GM18511 (cell line): ENCODE measurements around the gene ZIC5.

Source experiments
- ATAC-seq: cut with Tn5 transposase; IDR thresholded peaks from one replicate; pipeline ENCODE4 v1.9.1; 2021; ENCODE audit warnings: mild to moderate bottlenecking, moderate library complexity; ENCODE audit not compliant: unreplicated experiment

The ZIC5 gene

GRCh38 chr13:99941086-99941485, 30.5 kb downstream of the ZIC5 start:
- ATAC-seq = no peak

DNA sequence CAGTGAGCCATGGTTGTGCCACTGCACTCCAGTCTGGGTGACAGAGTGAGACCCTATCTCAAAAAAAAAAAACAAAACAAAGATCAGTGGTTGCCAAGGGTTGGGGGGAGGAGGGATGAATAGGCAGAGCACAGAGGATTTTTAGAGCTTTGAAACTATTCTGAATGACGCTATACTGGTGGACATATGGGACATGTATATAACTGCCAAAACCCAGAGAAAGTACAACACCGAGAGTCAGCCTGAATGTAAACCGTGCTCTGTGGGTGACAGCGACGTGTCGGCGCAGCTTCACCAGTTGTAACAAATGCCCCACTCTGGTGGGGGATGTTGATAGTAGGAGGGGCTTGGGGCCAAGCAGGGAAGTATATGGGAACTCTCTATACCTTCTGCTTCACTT, 32.9 kb downstream of the ZIC5 start:
- no peak for ATAC-seq

DNA sequence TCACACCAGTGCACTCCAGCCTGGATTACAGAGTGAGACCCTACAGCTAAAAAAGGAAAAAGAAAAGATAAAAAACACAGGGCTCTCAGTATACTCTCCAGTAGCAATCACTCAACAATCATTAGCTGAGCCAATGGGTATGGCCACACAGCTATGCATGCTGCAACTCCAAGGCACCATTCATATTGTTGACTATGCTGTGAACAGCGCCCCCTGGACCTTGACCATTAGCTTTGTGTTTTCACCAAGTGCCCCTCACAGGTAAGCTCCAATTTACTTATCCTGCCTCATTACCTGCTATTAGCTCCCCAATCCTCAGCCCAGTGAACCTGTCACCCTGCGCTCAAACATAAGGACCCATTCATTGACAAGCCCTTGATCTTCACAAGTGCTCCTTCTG, 35.8 kb downstream of the ZIC5 start:
- no peak for ATAC-seq

DNA sequence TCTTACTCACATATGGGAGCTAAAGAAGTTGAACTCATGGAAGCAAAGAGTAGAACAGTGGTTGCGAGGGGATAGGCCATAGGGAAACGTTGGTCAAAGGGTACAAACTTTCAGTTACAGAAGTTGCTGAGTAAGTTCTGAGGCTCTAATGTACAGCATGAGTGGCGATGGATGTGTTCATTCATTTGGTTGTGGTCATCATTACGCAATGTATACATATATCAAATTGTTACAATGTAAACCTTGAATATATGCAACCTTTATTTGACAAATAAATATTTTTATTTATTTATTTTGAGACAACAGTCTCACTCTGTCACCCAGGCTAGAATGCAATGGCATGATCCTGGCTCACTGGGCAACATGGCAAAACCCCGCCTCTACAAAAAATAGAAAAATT, 38.7 kb downstream of the ZIC5 start:
- ATAC-seq = no peak

GRCh38 chr13:99930925-99931324, 40.6 kb downstream of the ZIC5 start:
- ATAC-seq = no peak

DNA sequence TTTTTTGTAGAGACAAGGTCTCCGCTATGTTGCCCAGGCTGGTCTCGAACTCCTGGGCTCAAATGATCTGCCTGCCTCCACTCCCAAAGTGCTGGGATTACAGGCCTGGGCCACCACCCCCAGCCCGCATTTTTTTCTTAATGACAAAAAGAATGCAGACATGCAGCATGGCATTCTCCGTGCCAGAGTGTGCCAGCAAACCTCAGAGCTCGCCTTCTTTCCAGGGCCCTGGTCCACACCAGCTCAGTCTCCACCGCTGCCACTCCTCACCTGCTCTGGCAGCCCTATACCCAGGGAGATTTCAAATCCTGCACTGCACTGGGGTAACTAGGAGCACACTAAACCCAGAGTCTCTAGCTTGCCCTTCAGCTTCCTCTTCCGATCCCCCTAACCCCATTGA, 41.7 kb downstream of the ZIC5 start:
- ATAC-seq = no peak

GRCh38 chr13:99926014-99926731, 45.4 kb downstream of the ZIC5 start:
- ATAC-seq = no peak

GRCh38 chr13:99923877-99924582, 47.5 kb downstream of the ZIC5 start:
- ATAC-seq = no peak

DNA sequence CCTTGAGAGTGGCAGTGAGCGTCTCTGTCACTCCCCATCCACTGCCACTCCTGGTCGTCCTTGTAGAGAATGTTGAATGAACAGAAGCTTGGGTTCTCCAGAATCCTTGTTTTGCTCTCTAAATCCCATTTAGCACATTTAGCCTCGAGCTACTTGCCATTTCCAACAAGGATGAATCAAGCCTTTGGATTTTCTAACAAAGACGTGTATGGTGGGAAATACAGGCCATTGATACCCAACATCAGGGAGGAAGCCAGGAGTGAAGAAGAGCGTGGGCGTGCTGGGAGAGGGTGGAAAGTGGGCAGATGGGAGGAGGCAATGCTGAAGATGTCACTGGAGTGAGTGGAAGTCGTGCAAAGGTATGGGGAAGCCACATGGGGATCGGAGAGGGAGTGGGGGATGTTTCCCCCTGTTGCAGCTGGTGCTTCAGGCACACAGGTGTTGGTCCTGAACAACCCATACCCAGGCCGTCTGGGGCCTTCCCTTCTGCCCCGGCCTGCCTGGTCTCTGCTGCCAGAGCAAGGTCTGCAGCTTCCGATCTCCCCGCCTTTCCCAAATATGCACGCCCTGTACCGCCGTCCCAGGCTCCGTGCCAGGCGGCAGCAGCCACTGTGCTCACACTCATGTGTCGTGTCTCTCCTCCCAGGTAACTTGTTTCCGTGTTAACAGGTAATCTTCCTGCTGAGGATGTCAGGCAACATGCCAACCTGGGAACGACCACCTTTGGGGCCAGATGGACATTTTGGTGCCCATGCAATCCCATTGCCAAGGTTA, 48.7 kb downstream of the ZIC5 start:
- ATAC-seq = no peak

DNA sequence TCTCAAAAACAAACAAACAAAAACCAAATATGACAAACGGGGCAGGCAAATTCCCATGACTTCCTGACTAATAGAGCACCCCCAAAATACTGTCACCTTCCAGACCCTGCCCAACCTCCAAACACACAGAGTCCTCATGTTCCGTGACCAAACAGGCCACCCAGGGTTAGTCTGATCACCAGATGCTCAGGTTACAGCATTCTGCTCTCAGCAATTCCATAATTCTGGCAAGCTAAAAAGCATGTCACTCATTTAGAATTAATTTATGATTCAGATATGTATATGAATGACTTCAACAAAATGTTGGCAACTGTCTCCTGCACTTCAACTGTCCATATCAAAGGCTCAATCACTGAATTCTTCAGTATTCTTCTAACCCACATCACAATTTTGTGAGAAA, 52.4 kb downstream of the ZIC5 start:
- ATAC-seq = no peak

DNA sequence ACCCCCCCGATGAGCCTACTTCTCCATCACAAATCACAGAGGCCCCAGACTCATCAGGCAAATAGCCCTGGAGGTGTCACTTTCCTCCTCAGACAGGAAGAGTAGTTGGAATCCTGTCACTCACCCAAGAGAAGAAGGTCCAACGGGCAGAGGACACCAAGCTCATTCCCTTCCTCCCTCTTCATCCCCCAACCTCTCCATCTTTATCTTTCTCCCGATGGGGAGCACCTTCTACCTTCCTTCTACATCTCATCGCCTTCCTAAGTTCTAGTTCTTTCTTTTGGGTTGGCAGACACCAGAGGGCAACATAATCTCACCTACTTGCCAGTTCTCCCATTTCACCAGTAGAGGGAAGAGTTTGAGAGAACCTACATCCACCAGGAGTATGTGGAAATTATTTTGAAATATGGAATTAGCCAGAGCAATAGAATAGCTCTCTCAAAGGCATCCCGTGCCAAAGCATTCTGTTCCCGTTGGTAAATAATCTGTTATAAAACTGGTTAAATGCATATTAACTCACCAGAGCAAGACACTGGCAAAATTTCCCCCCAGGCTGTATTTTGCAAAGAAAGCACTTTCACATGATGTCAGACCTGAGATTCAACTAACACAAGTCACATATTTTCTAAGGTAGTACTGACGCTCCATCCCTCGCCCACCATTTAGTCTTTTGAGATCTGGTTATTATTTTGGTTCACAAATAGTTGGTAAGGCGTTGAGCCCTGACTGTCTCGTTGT, 55.0 kb downstream of the ZIC5 start:
- ATAC-seq = peak; percentile 90

- ATAC-seq = no peak
These were observed 58.4 kb downstream of the ZIC5 start for GRCh38 chr13:99913167-99913566.
